Measurements from ENCODE around the gene PRSS2. TPM values are rescaled to one million over a fixed set of nuclear protein-coding genes. Genes with fewer than 3 reads are reported as not detected.
"Not testable (repeated sequence)": the region's sequence is repeated elsewhere in the genome, so short reads cannot be mapped to it uniquely, and the experiment has no call there.

PRSS2 gene
- total RNA-seq, 1 experiment from 2014 or later, result not detected

DNA sequence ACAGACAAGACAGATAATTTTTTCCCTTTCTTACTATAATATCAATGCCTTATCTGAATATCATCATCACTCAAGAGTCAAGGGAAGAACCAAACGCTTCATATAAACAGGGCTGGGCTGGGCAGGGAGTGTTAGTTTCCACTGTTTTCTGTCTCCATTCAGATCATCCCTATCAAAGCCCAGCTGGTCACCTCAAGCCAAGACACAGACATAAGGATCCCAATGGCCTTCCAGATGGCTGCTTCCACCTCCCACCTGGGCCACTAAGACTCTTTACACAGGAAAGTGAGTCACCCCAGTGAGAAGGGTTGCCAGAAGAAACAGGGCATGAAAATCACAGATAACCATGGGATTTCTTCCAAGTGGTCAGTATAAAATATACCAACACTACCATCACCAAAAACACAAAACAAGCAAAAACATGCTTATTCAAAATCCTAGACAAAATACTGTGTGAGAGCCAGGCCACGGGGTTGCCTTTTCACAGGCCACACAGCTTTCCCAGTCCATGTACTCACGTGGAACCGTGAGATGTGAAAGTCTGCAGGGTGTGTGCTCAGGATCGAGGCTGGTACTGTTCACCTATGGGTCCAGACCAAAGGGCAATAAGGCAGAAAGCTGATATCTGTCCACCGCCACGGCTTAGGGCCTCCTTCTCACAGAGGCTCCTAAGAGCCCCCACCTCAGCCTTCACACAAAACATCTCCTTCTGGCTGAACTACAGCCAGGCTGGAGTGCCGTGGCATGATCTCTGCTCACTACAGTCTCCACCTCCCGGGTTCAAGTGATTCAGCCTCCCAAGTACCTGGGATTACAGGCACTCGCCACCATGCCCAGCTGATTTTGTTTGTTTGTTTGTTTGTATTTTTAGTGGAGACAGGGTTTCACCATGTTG is 15.8 kb upstream of the PRSS2 start:
- H3K4me1 ChIP-seq (ENCODE audit: insufficient read depth, low read length, poor library complexity, severe bottlenecking), result no peaks in the 10 kb centered on the region
- H3K27ac ChIP-seq (ENCODE audit: low read depth, low read length, poor library complexity, severe bottlenecking), result no peak overlapping the region
- CTCF ChIA-PET, result no interaction called here
- TF ChIP-seq, protein P1, sequence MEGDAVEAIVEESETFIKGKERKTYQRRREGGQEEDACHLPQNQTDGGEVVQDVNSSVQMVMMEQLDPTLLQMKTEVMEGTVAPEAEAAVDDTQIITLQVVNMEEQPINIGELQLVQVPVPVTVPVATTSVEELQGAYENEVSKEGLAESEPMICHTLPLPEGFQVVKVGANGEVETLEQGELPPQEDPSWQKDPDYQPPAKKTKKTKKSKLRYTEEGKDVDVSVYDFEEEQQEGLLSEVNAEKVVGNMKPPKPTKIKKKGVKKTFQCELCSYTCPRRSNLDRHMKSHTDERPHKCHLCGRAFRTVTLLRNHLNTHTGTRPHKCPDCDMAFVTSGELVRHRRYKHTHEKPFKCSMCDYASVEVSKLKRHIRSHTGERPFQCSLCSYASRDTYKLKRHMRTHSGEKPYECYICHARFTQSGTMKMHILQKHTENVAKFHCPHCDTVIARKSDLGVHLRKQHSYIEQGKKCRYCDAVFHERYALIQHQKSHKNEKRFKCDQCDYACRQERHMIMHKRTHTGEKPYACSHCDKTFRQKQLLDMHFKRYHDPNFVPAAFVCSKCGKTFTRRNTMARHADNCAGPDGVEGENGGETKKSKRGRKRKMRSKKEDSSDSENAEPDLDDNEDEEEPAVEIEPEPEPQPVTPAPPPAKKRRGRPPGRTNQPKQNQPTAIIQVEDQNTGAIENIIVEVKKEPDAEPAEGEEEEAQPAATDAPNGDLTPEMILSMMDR (conservative IDR thresholded peaks at IDR 0.05; ENCODE audit: low read depth, low read length), result no peak
- no peak for TF ChIP-seq EZH2 (IDR thresholded peaks at IDR 0.05; ENCODE audit: borderline replicate concordance, low read depth, low read length, poor library complexity, severe bottlenecking)
- POLR2A ChIA-PET (ENCODE audit: low non-redundant PET), result no interaction called here
- no TSS peak for BruUV-seq (replicated peaks)
- intact Hi-C loops (cut with micrococcal nuclease; ENCODE audit: unreplicated experiment), result no loop called here
- H3K9me3 ChIP-seq (ENCODE audit: low read depth, low read length, poor library complexity, severe bottlenecking), result no peaks in the 10 kb centered on the region
- H3K36me3 ChIP-seq (ENCODE audit: insufficient read depth, low read length, poor library complexity, severe bottlenecking), result no peaks in the 10 kb centered on the region
- no peak overlapping the region for H3K4me3 ChIP-seq (ENCODE audit: low read depth, low read length, poor library complexity, severe bottlenecking)
- DNase-seq (ENCODE audit: low spot score), result no peak
- H3K27me3 ChIP-seq (replicated peaks; ENCODE audit: insufficient read depth, low read depth, low read length, poor library complexity), result peaks cover 4% of the 10 kb centered on the region

DNA sequence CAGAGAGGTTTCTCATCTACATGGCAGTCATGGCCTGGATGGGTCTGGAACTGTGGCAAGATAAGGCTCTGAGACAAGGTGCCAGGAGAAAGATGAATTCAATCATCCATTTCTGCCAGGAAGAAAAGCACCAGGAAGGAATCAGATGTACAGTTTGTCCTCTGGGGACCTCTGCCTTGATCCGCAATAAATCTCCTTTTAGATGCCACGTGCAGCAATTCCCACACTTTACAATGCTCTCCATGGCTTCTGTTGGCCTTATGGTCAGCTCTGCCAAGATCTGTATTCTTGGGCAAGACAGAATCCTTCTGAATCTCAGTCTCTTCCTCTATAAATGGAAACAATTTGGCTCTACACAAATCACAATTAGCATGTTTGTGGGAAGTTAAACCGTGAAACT is 12.5 kb upstream of the PRSS2 start:
- CTCF ChIA-PET; H3K27ac ChIP-seq (ENCODE audit: low read depth, low read length, poor library complexity, severe bottlenecking); intact Hi-C loops (cut with micrococcal nuclease; ENCODE audit: unreplicated experiment); H3K27me3 ChIP-seq (replicated peaks; ENCODE audit: insufficient read depth, low read depth, low read length, poor library complexity); H3K9me3 ChIP-seq (ENCODE audit: low read depth, low read length, poor library complexity, severe bottlenecking); H3K4me1 ChIP-seq (ENCODE audit: insufficient read depth, low read length, poor library complexity, severe bottlenecking); H3K4me3 ChIP-seq (ENCODE audit: low read depth, low read length, poor library complexity, severe bottlenecking); BruUV-seq (replicated peaks); POLR2A ChIA-PET (ENCODE audit: low non-redundant PET); DNase-seq (ENCODE audit: low spot score); H3K36me3 ChIP-seq (ENCODE audit: insufficient read depth, low read length, poor library complexity, severe bottlenecking): not testable (repeated sequence)

DNA sequence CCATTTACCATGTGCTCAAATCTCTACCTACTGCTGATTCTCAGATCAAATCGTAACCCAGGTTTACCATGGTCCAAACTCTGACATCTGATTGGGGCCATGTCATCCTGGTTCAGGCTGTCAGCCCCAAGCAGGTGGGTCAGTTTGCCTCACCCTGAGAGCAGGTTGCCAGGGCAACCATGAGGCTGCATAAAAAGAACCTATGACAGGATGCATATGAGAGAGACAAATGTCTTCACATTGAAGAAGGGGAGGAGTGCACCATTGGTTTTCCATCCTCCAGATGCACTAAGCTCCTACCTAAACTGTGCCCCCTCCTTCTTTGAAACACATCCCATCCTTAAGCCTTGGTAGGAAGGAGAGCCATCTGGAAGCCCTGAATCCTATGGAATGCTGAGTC is 11.3 kb upstream of the PRSS2 start:
- no peaks in the 10 kb centered on the region for H3K9me3 ChIP-seq (ENCODE audit: low read depth, low read length, poor library complexity, severe bottlenecking)
- ChIA-PET CTCF (no interaction called here), POLR2A (ENCODE audit: low non-redundant PET) (no interaction called here)
- BruUV-seq (replicated peaks), result no TSS peak
- TF ChIP-seq, protein P1 (conservative IDR thresholded peaks at IDR 0.05; ENCODE audit: low read depth, low read length), result no peak
- no peak for TF ChIP-seq EZH2 (IDR thresholded peaks at IDR 0.05; ENCODE audit: borderline replicate concordance, low read depth, low read length, poor library complexity, severe bottlenecking)
- H3K36me3 ChIP-seq (ENCODE audit: insufficient read depth, low read length, poor library complexity, severe bottlenecking), result no peaks in the 10 kb centered on the region
- H3K4me3 ChIP-seq (ENCODE audit: low read depth, low read length, poor library complexity, severe bottlenecking), result no peak overlapping the region
- H3K27me3 ChIP-seq (replicated peaks; ENCODE audit: insufficient read depth, low read depth, low read length, poor library complexity), result no peaks in the 10 kb centered on the region
- no peak for DNase-seq (ENCODE audit: low spot score)
- no peaks in the 10 kb centered on the region for H3K4me1 ChIP-seq (ENCODE audit: insufficient read depth, low read length, poor library complexity, severe bottlenecking)
- intact Hi-C loops (cut with micrococcal nuclease; ENCODE audit: unreplicated experiment), result no loop called here
- no peak overlapping the region for H3K27ac ChIP-seq (ENCODE audit: low read depth, low read length, poor library complexity, severe bottlenecking)
